GM12874 (cell line): ENCODE results near the gene RBM47.

Experiments
- CTCF ChIP-seq: IDR thresholded peaks from 2 replicates; pipeline ENCODE4 v1.5.1; 2011; ENCODE audit warnings: low read depth, mild to moderate bottlenecking, control low read depth, low read length, moderate library complexity; ENCODE audit not compliant: insufficient read depth

RBM47 gene

DNA sequence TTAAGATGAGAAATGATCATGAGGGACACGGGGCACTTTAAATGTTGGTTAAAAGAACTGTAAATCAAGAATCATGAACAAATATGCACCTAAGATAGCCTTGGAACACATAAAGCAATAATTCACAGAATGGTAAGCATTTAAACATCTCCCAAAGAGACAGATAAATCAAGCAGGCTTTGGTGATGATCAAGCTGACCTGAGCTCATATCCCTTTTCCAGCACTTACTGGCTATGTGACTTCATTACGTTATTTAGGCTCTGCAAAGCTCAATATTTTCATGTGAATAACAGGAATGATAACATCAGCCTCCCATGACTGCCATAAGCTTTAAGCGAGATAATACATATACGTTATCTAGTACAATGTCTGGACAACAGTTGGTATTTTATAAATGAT, 239.7 kb downstream of the RBM47 start:
- no peak for TF ChIP-seq CTCF

GRCh38 chr4:40388239-40388638, 241.4 kb downstream of the RBM47 start:
- TF ChIP-seq CTCF: no peak

GRCh38 chr4:40380647-40381046, 249.0 kb downstream of the RBM47 start:
- TF ChIP-seq CTCF: no peak

DNA sequence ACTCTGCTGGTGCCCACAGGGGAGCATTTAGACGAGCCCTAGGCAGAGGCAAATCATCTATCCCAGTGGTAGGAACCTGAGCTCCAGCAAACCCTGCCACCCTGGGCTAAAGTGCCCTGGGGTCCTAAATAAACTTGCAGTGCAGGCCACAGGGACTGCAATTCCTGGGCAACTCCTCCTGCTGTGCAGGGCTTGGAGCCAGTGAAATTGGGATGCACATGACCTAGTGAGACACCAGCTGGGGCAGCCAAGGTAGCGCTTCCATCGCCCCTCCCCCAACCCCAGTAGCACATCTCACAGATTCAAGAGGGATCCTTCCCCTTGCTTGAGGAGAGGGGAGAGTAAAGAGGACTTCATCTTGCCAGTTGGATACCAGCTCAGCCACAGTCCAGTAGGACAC, 250.4 kb downstream of the RBM47 start:
- TF ChIP-seq CTCF: no peak

DNA sequence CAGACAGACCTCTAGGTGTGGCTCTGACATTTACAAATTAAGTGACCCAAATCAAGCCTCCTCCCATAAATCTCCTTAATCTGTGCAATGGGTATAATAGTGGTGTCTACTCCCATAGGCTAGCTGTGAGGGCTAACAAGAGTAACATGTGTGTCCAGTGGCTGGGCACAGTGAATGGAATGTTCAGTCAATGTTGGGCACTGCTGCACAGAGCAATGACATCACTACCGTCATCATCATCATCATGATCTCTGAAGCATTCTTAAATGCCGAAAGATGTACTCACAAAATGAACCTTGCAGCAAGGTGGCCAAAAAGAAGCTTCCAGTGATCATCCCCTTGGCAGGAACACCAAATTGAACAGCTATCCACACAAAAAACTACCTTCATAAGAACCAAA, 251.0 kb downstream of the RBM47 start:
- TF ChIP-seq CTCF: no peak

GRCh38 chr4:40377512-40378365, 251.9 kb downstream of the RBM47 start:
- no peak for TF ChIP-seq CTCF

DNA sequence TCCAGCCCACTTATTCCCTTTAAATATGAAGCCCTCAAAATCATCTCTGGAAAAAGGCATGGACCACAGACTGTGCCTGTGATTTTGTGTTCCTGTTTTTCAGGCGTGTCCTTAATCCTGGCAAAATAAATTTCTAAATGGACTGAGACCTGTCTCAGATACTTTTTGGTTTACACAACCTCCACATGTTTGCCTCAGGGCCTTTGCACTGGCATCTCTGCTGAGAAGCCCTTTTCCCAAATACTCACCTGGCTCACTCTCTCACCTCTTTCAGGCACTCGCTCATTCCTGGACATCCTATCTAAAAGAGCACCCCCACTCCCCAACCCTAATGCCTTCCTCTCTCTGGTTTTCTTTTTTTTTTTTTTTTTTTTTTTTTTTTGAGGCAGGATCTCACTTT, 254.0 kb downstream of the RBM47 start:
- TF ChIP-seq CTCF: no peak
